Psoas muscle (tissue), 8 donors: ENCODE data around the gene CRADD. TPM values are rescaled to one million over a fixed set of nuclear protein-coding genes. Genes with fewer than 3 reads are reported as not detected.

Experiments
- ATAC-seq, 4 donors: fragments of 200-7000 bp; cut with Tn5 transposase; one replicate each; pipeline ENCODE4 v1.9.1; 2020; ENCODE audit warnings: moderate library complexity in 3 of 4, mild to moderate bottlenecking in 2 of 4
- DNase-seq, 2 donors: peaks; one replicate each; pipeline ENCODE4 v3.0.0-alpha.2; 2020
- H3K27ac ChIP-seq: fragments of 200-600 bp; one replicate; pipeline ENCODE4 v1.8.0; 2022
- H3K27me3 ChIP-seq, 3 donors: fragments of 200-600 bp in 1 of 3; one replicate each; pipeline versions ENCODE4 v1.6.1 to v1.8.0; 2013 to 2022; ENCODE audit warnings: low read length in 2 of 3, mild to moderate bottlenecking in 2 of 3, moderate library complexity in 1 of 3; ENCODE audit not compliant: insufficient read depth in 3 of 3
- H3K36me3 ChIP-seq, 2 donors: fragments of 200-600 bp in 1 of 2; one replicate each; pipeline versions ENCODE4 v1.6.1 to v1.8.0; 2013 to 2022; ENCODE audit warnings: low read depth in 1 of 2, mild to moderate bottlenecking in 1 of 2, moderate library complexity in 1 of 2; ENCODE audit not compliant: insufficient read depth in 1 of 2
- H3K4me1 ChIP-seq: fragments of 200-600 bp; one replicate; pipeline ENCODE4 v1.8.0; 2022
- H3K4me3 ChIP-seq: fragments of 200-600 bp; one replicate; pipeline ENCODE4 v1.8.0; 2022; ENCODE audit warnings: mild to moderate bottlenecking
- H3K9me3 ChIP-seq: fragments of 200-600 bp; one replicate; pipeline ENCODE4 v1.8.0; 2022
- WGBS, 3 donors: extraction: QIAGEN DNeasy Blood & Tissue Kit; methylation state at CpG; one replicate each; pipeline versions ENCODE4 v1.1.6 to v1.1.7; 2013; 5-methylcytosine and 5-hydroxymethylcytosine counted together
- intact Hi-C, 2 donors: fragments of 100-400 bp; cut with DNase I; formaldehyde crosslinking; loops; one replicate each; pipeline versions ENCODE4 v1.11.0 to v1.14.2; 2022
- polyA plus RNA-seq, 3 donors: library from polyadenylated mRNA; stranded (reverse); fragments of 200-250 nt; gene quantifications; one replicate each; pipeline ENCODE4 v1.2.3, GENCODE V29; 2013
- total RNA-seq, 4 donors: library from RNA; stranded (reverse); fragmentation: NEBNext Ultra II Directional in 2 of 4; extraction: Animal tissue kit (Norgen Biotek cat#: 25700) in 2 of 4; gene quantifications; one replicate each; pipeline versions ENCODE4 v1.2.1 to v1.2.4, GENCODE V29; 2021 to 2023
- TF ChIP-seq, protein P1 (sequence below): fragments of 200-600 bp; IDR thresholded peaks from one replicate; pipeline ENCODE4 v1.8.0; 2022; ENCODE audit warnings: antibody characterized with exemption
- donor health status: healthy with polysubstance abuse.
- donor health status: DM: no; HTN: no; CAD: no; lungs with moderate emphysema.
- donor health status: Bipolar disorder and iron deficiency.
- donor health status: healthy.
- donor health status: DM: yes; HTN: yes; CAD: no.
- donor health status: DM: no; HTN: no; CAD: no.
- donor health status: DM: no; HTN: no; CAD: no.
- donor health status: DM: yes; HTN: yes; CAD: no.

CRADD gene
- total and polyA plus RNA-seq, 7 donors: 11.0 to 21.1 (median 12.7) TPM

DNA sequence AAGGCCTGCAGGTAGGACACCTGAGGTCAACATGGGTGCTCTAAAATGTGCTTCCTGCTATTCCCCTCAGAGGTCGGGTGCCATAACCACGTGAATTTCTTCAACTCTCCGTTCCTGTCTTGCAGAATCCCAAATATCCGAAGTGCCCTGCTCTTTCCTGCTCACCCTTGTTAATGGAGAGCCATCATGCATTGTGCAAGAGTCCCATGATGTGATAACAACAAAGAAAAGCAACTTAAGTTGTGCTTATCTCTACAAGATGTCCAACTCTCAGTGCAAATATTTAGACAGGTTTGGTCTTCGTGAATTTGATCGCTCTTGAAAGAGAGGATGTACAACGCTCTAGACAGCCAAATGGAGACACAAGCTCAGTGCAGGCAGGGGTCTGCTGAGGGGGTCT is 260.6 kb downstream of the CRADD start:
- Histone ChIP-seq H3K27ac (no peak overlapping the region), H3K4me3 (no peak overlapping the region), H3K27me3 (no peaks in the 10 kb centered on the region), H3K9me3 (no peaks in the 10 kb centered on the region), H3K36me3 (no peaks in the 10 kb centered on the region), H3K4me1 (no peaks in the 10 kb centered on the region)
- ATAC-seq (no peak), DNase-seq (no peak)
- TF ChIP-seq, protein P1, sequence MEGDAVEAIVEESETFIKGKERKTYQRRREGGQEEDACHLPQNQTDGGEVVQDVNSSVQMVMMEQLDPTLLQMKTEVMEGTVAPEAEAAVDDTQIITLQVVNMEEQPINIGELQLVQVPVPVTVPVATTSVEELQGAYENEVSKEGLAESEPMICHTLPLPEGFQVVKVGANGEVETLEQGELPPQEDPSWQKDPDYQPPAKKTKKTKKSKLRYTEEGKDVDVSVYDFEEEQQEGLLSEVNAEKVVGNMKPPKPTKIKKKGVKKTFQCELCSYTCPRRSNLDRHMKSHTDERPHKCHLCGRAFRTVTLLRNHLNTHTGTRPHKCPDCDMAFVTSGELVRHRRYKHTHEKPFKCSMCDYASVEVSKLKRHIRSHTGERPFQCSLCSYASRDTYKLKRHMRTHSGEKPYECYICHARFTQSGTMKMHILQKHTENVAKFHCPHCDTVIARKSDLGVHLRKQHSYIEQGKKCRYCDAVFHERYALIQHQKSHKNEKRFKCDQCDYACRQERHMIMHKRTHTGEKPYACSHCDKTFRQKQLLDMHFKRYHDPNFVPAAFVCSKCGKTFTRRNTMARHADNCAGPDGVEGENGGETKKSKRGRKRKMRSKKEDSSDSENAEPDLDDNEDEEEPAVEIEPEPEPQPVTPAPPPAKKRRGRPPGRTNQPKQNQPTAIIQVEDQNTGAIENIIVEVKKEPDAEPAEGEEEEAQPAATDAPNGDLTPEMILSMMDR: no peak
- 87 to 92% (median 89%) methylated on average over 7 of the region's 7 CpGs for whole genome bisulfite sequencing, 3 donors
- intact Hi-C loops: no loop called here

DNA sequence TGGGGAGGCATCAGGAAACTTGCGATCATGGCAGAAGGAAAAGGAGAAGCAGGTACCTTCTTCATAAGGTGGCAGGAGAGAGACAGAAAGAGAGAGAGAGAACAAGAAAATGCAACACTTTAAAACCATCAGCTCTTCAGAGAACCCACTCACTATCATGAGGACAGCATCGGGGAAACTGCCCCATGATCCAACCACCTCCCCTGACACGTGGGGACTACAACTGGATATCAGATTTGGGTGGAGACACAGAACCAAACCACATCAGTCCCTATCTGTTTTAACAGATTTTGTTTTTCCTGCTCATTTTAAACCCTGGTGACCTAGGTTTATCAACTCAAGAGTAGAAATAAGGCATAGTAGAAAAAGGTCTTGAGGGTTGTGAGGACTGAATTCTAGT is 261.1 kb downstream of the CRADD start:
- intact Hi-C loops: no loop called here
- no peaks in the 10 kb centered on the region for H3K9me3 ChIP-seq
- H3K4me3 ChIP-seq: no peak overlapping the region
- ATAC-seq: no peak
- TF ChIP-seq, protein P1: no peak
- 94 to 97% (median 97%) methylated on average over 3 of the region's 3 CpGs for WGBS, 3 donors
- H3K4me1 ChIP-seq: peaks cover under 1% of the 10 kb centered on the region
- no peaks in the 10 kb centered on the region for H3K36me3 ChIP-seq
- no peak overlapping the region for H3K27ac ChIP-seq
- DNase-seq: no peak
- no peaks in the 10 kb centered on the region for H3K27me3 ChIP-seq

DNA sequence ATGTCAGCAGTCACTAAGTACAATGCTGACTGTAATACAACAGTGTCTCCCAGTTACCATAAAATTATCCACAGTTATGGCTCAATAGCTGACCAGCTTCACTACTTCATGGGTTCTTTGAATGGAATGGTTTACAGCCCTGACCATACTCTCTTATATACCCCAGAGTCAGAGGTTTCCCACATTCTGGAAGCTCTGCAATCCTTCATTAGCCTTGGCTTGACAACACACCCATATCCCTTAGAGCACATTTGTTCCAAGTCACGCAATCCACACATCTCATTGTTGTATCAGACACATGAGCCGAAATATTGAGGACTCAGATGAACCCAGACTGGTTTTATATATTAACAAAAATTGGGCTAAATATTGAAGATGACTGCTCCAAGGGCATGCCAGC is 261.8 kb downstream of the CRADD start:
- no peak overlapping the region for H3K4me3 ChIP-seq
- no peaks in the 10 kb centered on the region for H3K9me3 ChIP-seq
- no peaks in the 10 kb centered on the region for H3K36me3 ChIP-seq
- intact Hi-C loops: no loop called here
- ATAC-seq: no peak
- DNase-seq: no peak
- WGBS, 3 donors: 81 to 83% (median 83%) methylated on average over 2 of the region's 2 CpGs
- no peaks in the 10 kb centered on the region for H3K27me3 ChIP-seq
- peaks cover 4% of the 10 kb centered on the region for H3K4me1 ChIP-seq
- TF ChIP-seq, protein P1: no peak
- no peak overlapping the region for H3K27ac ChIP-seq

DNA sequence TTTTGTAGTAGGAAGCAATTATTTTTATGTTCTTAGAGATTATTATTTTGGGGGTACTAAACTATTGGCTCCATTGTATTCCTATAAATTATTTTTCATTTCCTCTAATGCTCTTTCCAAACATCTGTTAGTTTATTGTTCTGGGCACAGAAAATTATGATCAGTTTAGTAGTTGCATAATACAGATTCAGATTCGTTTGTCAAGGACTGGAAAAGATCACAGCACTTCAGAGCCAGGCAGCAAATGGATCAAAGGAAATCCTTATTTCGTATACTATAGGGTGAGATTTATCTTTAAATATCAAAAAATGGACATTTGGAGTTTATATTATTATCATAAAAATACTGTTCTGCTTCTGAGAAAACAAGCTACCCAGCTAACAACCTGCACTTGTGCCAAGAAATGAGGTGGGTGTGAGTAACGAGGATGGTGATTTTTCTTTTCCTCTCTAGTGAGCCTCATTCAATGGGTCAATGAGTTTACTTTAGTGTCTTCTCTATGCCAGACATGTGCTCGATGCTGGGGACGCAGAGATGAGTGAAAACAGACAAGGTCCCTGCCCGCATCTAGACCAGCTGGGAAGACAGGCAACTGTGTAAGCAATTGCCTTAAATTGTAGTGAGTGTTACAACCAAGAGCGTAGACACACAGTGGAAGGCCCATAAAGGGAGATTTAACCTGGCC is 262.6 kb downstream of the CRADD start:
- ATAC-seq (no peak), DNase-seq (no peak)
- no peak overlapping the region for H3K4me3 ChIP-seq
- peaks cover 8% of the 10 kb centered on the region for H3K4me1 ChIP-seq
- intact Hi-C loops: loop anchor here in 1 of 2 donors (5.0 kb wide), 1 partner anchor 42 kb away; no protein-coding TSS in a partner anchor
- H3K36me3 ChIP-seq: no peaks in the 10 kb centered on the region
- TF ChIP-seq, protein P1: no peak
- H3K27me3 ChIP-seq: no peaks in the 10 kb centered on the region
- WGBS, 3 donors: 80 to 86% (median 81%) methylated on average over 7 of the region's 7 CpGs
- H3K27ac ChIP-seq: no peak overlapping the region
- no peaks in the 10 kb centered on the region for H3K9me3 ChIP-seq

DNA sequence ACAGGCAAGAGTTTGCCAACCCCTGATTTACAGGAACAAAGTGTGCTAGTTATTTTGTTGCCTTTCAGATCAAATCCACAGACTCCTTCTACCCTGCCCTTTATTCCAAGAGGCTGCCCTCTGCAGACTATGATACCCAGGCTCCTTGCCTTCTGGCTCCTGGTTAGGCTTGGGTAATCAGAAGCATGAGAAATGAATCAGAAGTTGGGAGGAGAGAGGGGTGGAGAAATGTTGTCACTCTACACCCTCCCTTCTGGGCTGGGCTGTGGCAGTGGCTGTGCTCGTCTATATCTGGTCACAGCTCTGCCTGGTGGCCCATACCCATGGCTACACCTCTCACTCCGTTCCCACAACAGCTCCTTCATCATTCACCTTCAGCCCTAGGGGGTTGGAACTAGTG is 266.6 kb downstream of the CRADD start:
- H3K36me3 ChIP-seq: no peaks in the 10 kb centered on the region
- no peaks in the 10 kb centered on the region for H3K9me3 ChIP-seq
- peaks cover 8% of the 10 kb centered on the region for H3K4me1 ChIP-seq
- DNase-seq (peak; percentile 55 to 83), ATAC-seq (peak; percentile 98 to 100 (median 100))
- H3K27ac ChIP-seq: no peak overlapping the region
- H3K27me3 ChIP-seq: no peaks in the 10 kb centered on the region
- intact Hi-C loops: loop anchor here in 1 of 2 donors (5.0 kb wide), 1 partner anchor 46 kb away; no protein-coding TSS in a partner anchor
- H3K4me3 ChIP-seq: no peak overlapping the region
- TF ChIP-seq, protein P1: peak; percentile 38
- WGBS, 3 donors: 41 to 52% (median 41%) methylated on average over 2 of the region's 2 CpGs
